H9 (cell line): ENCODE results near the gene TCHH. TPM values are rescaled to one million over a fixed set of nuclear protein-coding genes. Genes with fewer than 3 reads are reported as not detected.

Source experiments
- DNase-seq: peaks from one replicate; pipeline ENCODE4 v3.0.0-alpha.2; 2017
- H2AFZ ChIP-seq: one replicate; pipeline ENCODE4 v1.6.1; 2013; ENCODE audit warnings: mild to moderate bottlenecking, low read length, control low read depth, moderate library complexity
- H2AK5ac ChIP-seq: 2 replicates; pipeline ENCODE4 v1.6.1; 2013; ENCODE audit warnings: low read length, control low read depth, mixed read lengths; ENCODE audit not compliant: insufficient read length
- H2BK120ac ChIP-seq: one replicate; pipeline ENCODE4 v1.6.1; 2013; ENCODE audit warnings: low read depth, mild to moderate bottlenecking, low read length, control low read depth, inconsistent platforms; ENCODE audit not compliant: poor library complexity, severe bottlenecking
- H2BK12ac ChIP-seq: 2 replicates; pipeline ENCODE4 v1.6.1; 2013; ENCODE audit warnings: low read length, control low read depth, mixed read lengths, low read depth; ENCODE audit not compliant: insufficient read length
- H2BK15ac ChIP-seq: 2 replicates; pipeline ENCODE4 v1.6.1; 2013; ENCODE audit warnings: low read depth, low read length, control low read depth
- H2BK20ac ChIP-seq: one replicate; pipeline ENCODE4 v1.6.1; 2013; ENCODE audit warnings: low read depth, mild to moderate bottlenecking, low read length, control low read depth, inconsistent platforms; ENCODE audit not compliant: poor library complexity, severe bottlenecking
- H2BK5ac ChIP-seq: 2 replicates; pipeline ENCODE4 v1.6.1; 2013; ENCODE audit warnings: low read length, control low read depth, mixed read lengths; ENCODE audit not compliant: insufficient read length
- H3K14ac ChIP-seq: 2 replicates; pipeline ENCODE4 v1.6.1; 2013; ENCODE audit warnings: low read length, control low read depth; ENCODE audit not compliant: insufficient read depth
- H3K18ac ChIP-seq: 2 replicates; pipeline ENCODE4 v1.6.1; 2013; ENCODE audit warnings: low read depth, mild to moderate bottlenecking, mixed read lengths, low read length, control low read depth; ENCODE audit not compliant: insufficient read length
- H3K23ac ChIP-seq: 2 replicates; pipeline ENCODE4 v1.6.1; 2013; ENCODE audit warnings: low read length, control low read depth, mixed read lengths, low read depth; ENCODE audit not compliant: insufficient read length
- H3K23me2 ChIP-seq: 2 replicates; pipeline ENCODE4 v1.6.1; 2013; ENCODE audit warnings: low read depth, mild to moderate bottlenecking, mixed read lengths, low read length, control low read depth; ENCODE audit not compliant: insufficient read length, poor library complexity, severe bottlenecking
- H3K27ac ChIP-seq: 2 replicates; pipeline ENCODE4 v1.5.1; 2013; ENCODE audit warnings: low read length, control low read depth, mixed read lengths, low read depth; ENCODE audit not compliant: insufficient read length
- H3K27me3 ChIP-seq: 2 replicates; pipeline ENCODE4 v1.6.1; 2013; ENCODE audit warnings: low read length, control low read depth, inconsistent platforms; ENCODE audit not compliant: insufficient read depth
- H3K4ac ChIP-seq: 2 replicates; pipeline ENCODE4 v1.6.1; 2013; ENCODE audit warnings: low read depth, mild to moderate bottlenecking, control low read depth, inconsistent platforms, low read length, moderate library complexity
- H3K4me1 ChIP-seq: 2 replicates; pipeline ENCODE4 v1.6.1; 2013; ENCODE audit warnings: low read length, control low read depth, inconsistent platforms; ENCODE audit not compliant: insufficient read depth
- H3K4me2 ChIP-seq: 2 replicates; pipeline ENCODE4 v1.6.1; 2013; ENCODE audit warnings: low read length, control low read depth, mixed read lengths; ENCODE audit not compliant: insufficient read length, insufficient read depth
- H3K56ac ChIP-seq: 2 replicates; pipeline ENCODE4 v1.6.1; 2013; ENCODE audit warnings: low read depth, mild to moderate bottlenecking, mixed read lengths, low read length, control low read depth; ENCODE audit not compliant: insufficient read length
- H3K79me1 ChIP-seq: 2 replicates; pipeline ENCODE4 v1.6.1; 2013; ENCODE audit warnings: low read depth, mild to moderate bottlenecking, moderate library complexity, low read length, control low read depth, inconsistent platforms; ENCODE audit not compliant: insufficient read depth, poor library complexity, severe bottlenecking
- H3K79me2 ChIP-seq: 2 replicates; pipeline ENCODE4 v1.6.1; 2013; ENCODE audit warnings: low read length, control low read depth, inconsistent platforms; ENCODE audit not compliant: insufficient read depth
- H3K9ac ChIP-seq: 2 replicates; pipeline ENCODE4 v1.6.1; 2013; ENCODE audit warnings: low read length, control low read depth, mixed read lengths; ENCODE audit not compliant: insufficient read length; ENCODE audit errors: extremely low read depth
- H3K9me3 ChIP-seq: one replicate; pipeline ENCODE4 v1.6.1; 2013; ENCODE audit warnings: low read depth, low read length, inconsistent platforms; ENCODE audit not compliant: control insufficient read depth
- H3T11ph ChIP-seq: one replicate; pipeline ENCODE4 v1.6.1; 2013; ENCODE audit warnings: mild to moderate bottlenecking, low read length, control low read depth, inconsistent platforms
- H4K20me1 ChIP-seq: one replicate; pipeline ENCODE4 v1.6.1; 2013; ENCODE audit not compliant: control insufficient read depth, insufficient read length, insufficient read depth
- H4K5ac ChIP-seq: 2 replicates; pipeline ENCODE4 v1.6.1; 2013; ENCODE audit warnings: low read depth, mild to moderate bottlenecking, mixed read lengths, low read length, control low read depth; ENCODE audit not compliant: insufficient read length
- H4K8ac ChIP-seq: replicated peaks from 2 replicates; pipeline ENCODE4 v1.6.1; 2013; ENCODE audit warnings: low read length, control low read depth, mixed read lengths, low read depth; ENCODE audit not compliant: insufficient read length
- H4K91ac ChIP-seq: 2 replicates; pipeline ENCODE4 v1.6.1; 2013; ENCODE audit warnings: low read depth, mild to moderate bottlenecking, moderate library complexity, mixed read lengths, low read length, control low read depth; ENCODE audit not compliant: insufficient read length
- H3K27ac Mint-ChIP-seq, 3 experiments: 2 replicates in 2 of 3; 3 replicates in 1 of 3; pipeline ENCODE4 v1.8.0; 2020 to 2021; ENCODE audit warnings: mixed read lengths in 3 of 3, mild to moderate bottlenecking in 1 of 3, moderate library complexity in 1 of 3
- H3K27me3 Mint-ChIP-seq: 2 replicates; pipeline ENCODE4 v1.8.0; 2021; ENCODE audit warnings: low read depth, mild to moderate bottlenecking, moderate library complexity, mixed read lengths
- H3K36me3 Mint-ChIP-seq, 3 experiments: 2 replicates in 2 of 3; 3 replicates in 1 of 3; pipeline ENCODE4 v1.8.0; 2020 to 2021; ENCODE audit warnings: low read depth in 3 of 3, mixed read lengths in 3 of 3; ENCODE audit not compliant: insufficient read depth in 1 of 3
- H3K4me1 Mint-ChIP-seq, 2 experiments: 2 replicates each; pipeline ENCODE4 v1.8.0; 2020; ENCODE audit warnings: mixed read lengths in 2 of 2
- H3K4me3 Mint-ChIP-seq, 2 experiments: 2 replicates in 1 of 2; 3 replicates in 1 of 2; pipeline ENCODE4 v1.8.0; 2020 to 2021; ENCODE audit warnings: mild to moderate bottlenecking in 2 of 2, mixed read lengths in 2 of 2, moderate library complexity in 1 of 2
- H3K9me3 Mint-ChIP-seq, 2 experiments: 2 replicates in 1 of 2; 3 replicates in 1 of 2; pipeline ENCODE4 v1.8.0; 2020; ENCODE audit warnings: mild to moderate bottlenecking in 2 of 2, mixed read lengths in 2 of 2, moderate library complexity in 1 of 2
- CTCF ChIP-seq: fragments of 200-600 bp; sonication (generic); conservative IDR thresholded peaks from 3 replicates; pipeline ENCODE4 v1.8.0; 2021; ENCODE audit warnings: antibody characterized with exemption, mild to moderate bottlenecking
- WGBS: extraction: QIAGEN DNeasy Blood & Tissue Kit; methylation state at CpG from one replicate; pipeline ENCODE4 v1.1.7; 2013; ENCODE audit warnings: missing lambda C conversion rate, low lambda C conversion rate, mixed read lengths; ENCODE audit not compliant: insufficient read length; ENCODE audit errors: extremely low coverage; 5-methylcytosine and 5-hydroxymethylcytosine counted together
- total RNA-seq: library from RNA; stranded (reverse); gene quantifications from 2 replicates; pipeline ENCODE4 v1.2.1, GENCODE V29; 2021

TCHH gene
- total RNA-seq, 1 experiment from 2014 or later: not detected

GRCh38 chr1:152160576-152160975, 45.3 kb upstream of the TCHH start:
- 0 out of 2 replicates have a peak, but pooled peaks cover 1% of the 10 kb centered on the region for H3K27me3 Mint-ChIP-seq
- no peaks in the 10 kb centered on the region for H3K4me1 Mint-ChIP-seq
- TF ChIP-seq CTCF: no peak
- no peak overlapping the region for H3K9ac ChIP-seq
- H3K36me3 Mint-ChIP-seq: peaks cover 0 to 20% (median 0%) of the 10 kb centered on the region in 3 experiments; a peak in 3 of 7 replicates
- H3T11ph ChIP-seq: no peak overlapping the region
- H2BK120ac ChIP-seq: no peak overlapping the region
- no peaks in the 10 kb centered on the region for H4K20me1 ChIP-seq
- no peak overlapping the region for H3K4me2 ChIP-seq
- H3K4ac ChIP-seq: no peak overlapping the region
- H3K23ac ChIP-seq: no peak overlapping the region
- H4K5ac ChIP-seq: no peak overlapping the region
- H2BK15ac ChIP-seq: no peak overlapping the region
- no peaks in the 10 kb centered on the region for H3K27me3 ChIP-seq
- no peaks in the 10 kb centered on the region for H3K79me2 ChIP-seq
- H2BK20ac ChIP-seq: no peak overlapping the region
- no peak overlapping the region for H3K27ac ChIP-seq
- H4K8ac ChIP-seq: no peak overlapping the region
- no peak overlapping the region for H3K4me3 Mint-ChIP-seq
- no peak overlapping the region for H2AK5ac ChIP-seq
- no peaks in the 10 kb centered on the region for H3K23me2 ChIP-seq
- no peak for DNase-seq
- H3K27ac Mint-ChIP-seq: no peak overlapping the region
- H4K91ac ChIP-seq: no peak overlapping the region
- H3K4me1 ChIP-seq: no peaks in the 10 kb centered on the region
- no peak overlapping the region for H3K14ac ChIP-seq
- H3K56ac ChIP-seq: no peak overlapping the region
- no peak overlapping the region for H2BK5ac ChIP-seq
- no peaks in the 10 kb centered on the region for H3K79me1 ChIP-seq
- no peak overlapping the region for H3K18ac ChIP-seq
- H3K9me3 Mint-ChIP-seq: peaks cover 77 to 89% of the 10 kb centered on the region in 2 experiments
- no CpG with 5 or more reads among the region's 3 CpGs for WGBS
- no peak overlapping the region for H2AFZ ChIP-seq
- H3K9me3 ChIP-seq: peaks cover 78% of the 10 kb centered on the region
- no peak overlapping the region for H2BK12ac ChIP-seq
